ENCODE measurements around the gene ABLIM3.

The ABLIM3 gene

GRCh38 chr5:149157330-149157729, 16.0 kb downstream of the ABLIM3 start:
- H3K27ac ChIP-seq (ENCODE audit: low read depth, low read length) = peak overlapping the region; percentile 39; the same call in 1 of the 2 replicates
- H2AFZ ChIP-seq (ENCODE audit: low read length, unreplicated experiment) = no peak overlapping the region
- peaks cover 89% of the 10 kb centered on the region for H3K4me1 ChIP-seq (ENCODE audit: control insufficient read depth, insufficient read depth, low read length, unreplicated experiment)
- H3K4me3 ChIP-seq (ENCODE audit: low read depth, low read length) = no peak overlapping the region
- H3K27me3 ChIP-seq (ENCODE audit: insufficient read depth, low read length) = no peaks in the 10 kb centered on the region
- H3K36me3 ChIP-seq (ENCODE audit: insufficient read depth, low read length) = 0 out of 2 replicates have a peak, but pooled peaks cover 12% of the 10 kb centered on the region
- peaks cover 99% of the 10 kb centered on the region for H3K79me2 ChIP-seq (ENCODE audit: control insufficient read depth, insufficient read depth, low read length, unreplicated experiment)

GRCh38 chr5:149160291-149160787, 19.0 kb downstream of the ABLIM3 start:
- H3K27me3 ChIP-seq (ENCODE audit: insufficient read depth, low read length) = no peaks in the 10 kb centered on the region
- peaks cover 67% of the 10 kb centered on the region for H3K4me1 ChIP-seq (ENCODE audit: control insufficient read depth, insufficient read depth, low read length, unreplicated experiment)
- 0 out of 2 replicates have a peak, but pooled peaks cover 2% of the 10 kb centered on the region for H3K36me3 ChIP-seq (ENCODE audit: insufficient read depth, low read length)
- H3K27ac ChIP-seq (ENCODE audit: low read depth, low read length) = no peak overlapping the region
- H3K79me2 ChIP-seq (ENCODE audit: control insufficient read depth, insufficient read depth, low read length, unreplicated experiment) = peaks cover 99% of the 10 kb centered on the region
- no peak overlapping the region for H3K4me3 ChIP-seq (ENCODE audit: low read depth, low read length)
- no peak overlapping the region for H2AFZ ChIP-seq (ENCODE audit: low read length, unreplicated experiment)

- Histone ChIP-seq H3K36me3 (ENCODE audit: insufficient read depth, low read length) (0 out of 2 replicates have a peak, but pooled peaks cover 2% of the 10 kb centered on the region), H3K27me3 (ENCODE audit: insufficient read depth, low read length) (no peaks in the 10 kb centered on the region), H3K27ac (ENCODE audit: low read depth, low read length) (peak overlapping the region; percentile 36; the same call in 1 of the 2 replicates), H2AFZ (ENCODE audit: low read length, unreplicated experiment) (no peak overlapping the region), H3K4me3 (ENCODE audit: low read depth, low read length) (no peak overlapping the region), H3K4me1 (ENCODE audit: control insufficient read depth, insufficient read depth, low read length, unreplicated experiment) (peaks cover 67% of the 10 kb centered on the region), H3K79me2 (ENCODE audit: control insufficient read depth, insufficient read depth, low read length, unreplicated experiment) (peaks cover 99% of the 10 kb centered on the region)
Measured at GRCh38 chr5:149161026-149161687, 19.9 kb downstream of the ABLIM3 start.

GRCh38 chr5:149161850-149162249, 20.6 kb downstream of the ABLIM3 start:
- H2AFZ ChIP-seq (ENCODE audit: low read length, unreplicated experiment) = no peak overlapping the region
- H3K27ac ChIP-seq (ENCODE audit: low read depth, low read length) = peak overlapping the region; percentile 36; the same call in 1 of the 2 replicates
- H3K36me3 ChIP-seq (ENCODE audit: insufficient read depth, low read length) = 0 out of 2 replicates have a peak, but pooled peaks cover 2% of the 10 kb centered on the region
- no peak overlapping the region for H3K4me3 ChIP-seq (ENCODE audit: low read depth, low read length)
- peaks cover 99% of the 10 kb centered on the region for H3K79me2 ChIP-seq (ENCODE audit: control insufficient read depth, insufficient read depth, low read length, unreplicated experiment)
- H3K27me3 ChIP-seq (ENCODE audit: insufficient read depth, low read length) = no peaks in the 10 kb centered on the region
- H3K4me1 ChIP-seq (ENCODE audit: control insufficient read depth, insufficient read depth, low read length, unreplicated experiment) = peaks cover 67% of the 10 kb centered on the region

GRCh38 chr5:149162401-149163084, 21.2 kb downstream of the ABLIM3 start:
- H3K36me3 ChIP-seq (ENCODE audit: insufficient read depth, low read length) = no peaks in the 10 kb centered on the region; the same call in 1 of the 2 replicates
- H2AFZ ChIP-seq (ENCODE audit: low read length, unreplicated experiment) = no peak overlapping the region
- H3K27me3 ChIP-seq (ENCODE audit: insufficient read depth, low read length) = no peaks in the 10 kb centered on the region
- peak overlapping the region; percentile 36; the same call in 1 of the 2 replicates for H3K27ac ChIP-seq (ENCODE audit: low read depth, low read length)
- H3K79me2 ChIP-seq (ENCODE audit: control insufficient read depth, insufficient read depth, low read length, unreplicated experiment) = peaks cover 98% of the 10 kb centered on the region
- H3K4me1 ChIP-seq (ENCODE audit: control insufficient read depth, insufficient read depth, low read length, unreplicated experiment) = peaks cover 65% of the 10 kb centered on the region
- H3K4me3 ChIP-seq (ENCODE audit: low read depth, low read length) = no peak overlapping the region

- Histone ChIP-seq H3K4me1 (ENCODE audit: control insufficient read depth, insufficient read depth, low read length, unreplicated experiment) (peaks cover 60% of the 10 kb centered on the region), H3K36me3 (ENCODE audit: insufficient read depth, low read length) (no peaks in the 10 kb centered on the region; the same call in 1 of the 2 replicates), H2AFZ (ENCODE audit: low read length, unreplicated experiment) (no peak overlapping the region), H3K79me2 (ENCODE audit: control insufficient read depth, insufficient read depth, low read length, unreplicated experiment) (peaks cover 100% of the 10 kb centered on the region), H3K4me3 (ENCODE audit: low read depth, low read length) (no peak overlapping the region), H3K27ac (ENCODE audit: low read depth, low read length) (peak overlapping the region; percentile 72; the same call in 1 of the 2 replicates), H3K27me3 (ENCODE audit: insufficient read depth, low read length) (no peaks in the 10 kb centered on the region)
Measured at GRCh38 chr5:149164731-149165130, 23.4 kb downstream of the ABLIM3 start.

- H3K79me2 ChIP-seq (ENCODE audit: control insufficient read depth, insufficient read depth, low read length, unreplicated experiment) = peaks cover 100% of the 10 kb centered on the region
- H3K27ac ChIP-seq (ENCODE audit: low read depth, low read length) = peak overlapping the region; percentile 72
- H3K4me3 ChIP-seq (ENCODE audit: low read depth, low read length) = no peak overlapping the region
- no peak overlapping the region for H2AFZ ChIP-seq (ENCODE audit: low read length, unreplicated experiment)
- H3K27me3 ChIP-seq (ENCODE audit: insufficient read depth, low read length) = no peaks in the 10 kb centered on the region
- no peaks in the 10 kb centered on the region; the same call in 1 of the 2 replicates for H3K36me3 ChIP-seq (ENCODE audit: insufficient read depth, low read length)
- H3K4me1 ChIP-seq (ENCODE audit: control insufficient read depth, insufficient read depth, low read length, unreplicated experiment) = peaks cover 63% of the 10 kb centered on the region
Measured at GRCh38 chr5:149166128-149166527, 24.8 kb downstream of the ABLIM3 start.

- Histone ChIP-seq H3K4me1 (ENCODE audit: control insufficient read depth, insufficient read depth, low read length, unreplicated experiment) (peaks cover 63% of the 10 kb centered on the region), H3K36me3 (ENCODE audit: insufficient read depth, low read length) (no peaks in the 10 kb centered on the region; the same call in 1 of the 2 replicates), H3K27me3 (ENCODE audit: insufficient read depth, low read length) (no peaks in the 10 kb centered on the region), H3K79me2 (ENCODE audit: control insufficient read depth, insufficient read depth, low read length, unreplicated experiment) (peaks cover 100% of the 10 kb centered on the region), H2AFZ (ENCODE audit: low read length, unreplicated experiment) (no peak overlapping the region), H3K27ac (ENCODE audit: low read depth, low read length) (peak overlapping the region; percentile 72), H3K4me3 (ENCODE audit: low read depth, low read length) (no peak overlapping the region)
Measured at GRCh38 chr5:149166591-149167100, 25.4 kb downstream of the ABLIM3 start.

GRCh38 chr5:149168276-149168906, 27.1 kb downstream of the ABLIM3 start:
- H3K27me3 ChIP-seq (ENCODE audit: insufficient read depth, low read length) = no peaks in the 10 kb centered on the region
- peaks cover 65% of the 10 kb centered on the region for H3K4me1 ChIP-seq (ENCODE audit: control insufficient read depth, insufficient read depth, low read length, unreplicated experiment)
- H3K27ac ChIP-seq (ENCODE audit: low read depth, low read length) = peak overlapping the region; percentile 16; the same call in 1 of the 2 replicates
- H2AFZ ChIP-seq (ENCODE audit: low read length, unreplicated experiment) = no peak overlapping the region
- no peaks in the 10 kb centered on the region; the same call in 1 of the 2 replicates for H3K36me3 ChIP-seq (ENCODE audit: insufficient read depth, low read length)
- no peak overlapping the region for H3K4me3 ChIP-seq (ENCODE audit: low read depth, low read length)
- H3K79me2 ChIP-seq (ENCODE audit: control insufficient read depth, insufficient read depth, low read length, unreplicated experiment) = peaks cover 95% of the 10 kb centered on the region

GRCh38 chr5:149170299-149170698, 29.0 kb downstream of the ABLIM3 start:
- Histone ChIP-seq H2AFZ (ENCODE audit: low read length, unreplicated experiment) (no peak overlapping the region), H3K27ac (ENCODE audit: low read depth, low read length) (peak overlapping the region; percentile 92), H3K4me1 (ENCODE audit: control insufficient read depth, insufficient read depth, low read length, unreplicated experiment) (peaks cover 82% of the 10 kb centered on the region), H3K4me3 (ENCODE audit: low read depth, low read length) (no peak overlapping the region), H3K79me2 (ENCODE audit: control insufficient read depth, insufficient read depth, low read length, unreplicated experiment) (peaks cover 88% of the 10 kb centered on the region), H3K27me3 (ENCODE audit: insufficient read depth, low read length) (no peaks in the 10 kb centered on the region), H3K36me3 (ENCODE audit: insufficient read depth, low read length) (no peaks in the 10 kb centered on the region; the same call in 1 of the 2 replicates)
